ENCODE measurements around the gene SFSWAP. TPM values are rescaled to one million over a fixed set of nuclear protein-coding genes. Genes with fewer than 3 reads are reported as not detected.
"Not testable (repeated sequence)": the region's sequence is repeated elsewhere in the genome, so short reads cannot be mapped to it uniquely, and the experiment has no call there.

SFSWAP gene
- total RNA-seq, 1 donor from 2014 or later: 20.8 TPM

DNA sequence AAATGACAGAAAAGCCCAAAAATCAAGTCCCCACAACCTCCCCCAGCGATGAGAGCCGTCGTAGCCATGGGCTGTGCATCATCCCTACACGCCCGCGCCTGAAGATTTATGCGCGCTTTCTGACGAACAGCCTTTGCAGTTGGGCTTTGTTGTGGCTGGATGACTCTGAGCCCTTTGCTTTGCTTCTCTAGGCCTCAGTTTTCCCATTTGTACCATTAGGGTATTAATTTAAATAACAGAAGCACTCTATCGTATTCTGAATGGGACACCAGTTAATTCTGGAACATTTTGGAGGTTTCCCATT is 24.2 kb downstream of the SFSWAP start:
- no peak for DNase-seq (ENCODE audit: low read depth, low spot score)

- no peak for DNase-seq (ENCODE audit: low read depth, low spot score)
Measured at GRCh38 chr12:131735476-131736445, 24.9 kb downstream of the SFSWAP start.

DNA sequence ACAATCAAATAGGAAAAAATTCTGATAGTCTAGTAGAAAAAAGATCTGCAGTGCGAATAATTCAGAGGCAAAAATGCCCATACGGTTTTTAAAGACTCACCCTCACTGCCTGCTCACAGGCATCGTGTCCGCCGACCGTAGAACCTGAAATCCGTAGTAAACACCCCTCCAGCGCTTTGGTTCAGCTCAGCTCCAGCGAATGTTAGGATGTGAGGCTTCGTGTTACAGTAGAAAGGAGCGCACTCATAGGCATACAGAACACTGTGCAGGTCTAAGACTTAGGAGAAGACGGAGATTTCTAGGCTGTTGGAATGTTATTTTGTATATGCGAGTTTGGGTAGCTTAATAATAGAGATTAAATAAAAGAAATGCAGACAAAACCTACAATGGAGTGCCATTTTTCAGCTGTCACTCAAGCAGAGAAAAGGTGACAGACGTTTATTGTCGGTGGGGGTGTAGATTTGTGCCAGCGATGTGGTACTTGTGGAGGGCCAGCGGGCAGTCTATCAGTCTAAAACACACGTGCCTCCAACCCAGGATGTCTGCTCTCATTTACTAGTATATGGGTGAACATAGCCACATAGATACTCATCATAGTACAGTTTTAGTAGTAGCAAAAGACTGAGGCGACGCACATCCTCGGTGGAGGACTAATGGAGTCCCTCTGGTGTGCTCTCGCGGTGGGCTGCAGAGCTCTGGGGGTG is 25.7 kb downstream of the SFSWAP start:
- DNase-seq (ENCODE audit: low read depth, low spot score): no peak

DNA sequence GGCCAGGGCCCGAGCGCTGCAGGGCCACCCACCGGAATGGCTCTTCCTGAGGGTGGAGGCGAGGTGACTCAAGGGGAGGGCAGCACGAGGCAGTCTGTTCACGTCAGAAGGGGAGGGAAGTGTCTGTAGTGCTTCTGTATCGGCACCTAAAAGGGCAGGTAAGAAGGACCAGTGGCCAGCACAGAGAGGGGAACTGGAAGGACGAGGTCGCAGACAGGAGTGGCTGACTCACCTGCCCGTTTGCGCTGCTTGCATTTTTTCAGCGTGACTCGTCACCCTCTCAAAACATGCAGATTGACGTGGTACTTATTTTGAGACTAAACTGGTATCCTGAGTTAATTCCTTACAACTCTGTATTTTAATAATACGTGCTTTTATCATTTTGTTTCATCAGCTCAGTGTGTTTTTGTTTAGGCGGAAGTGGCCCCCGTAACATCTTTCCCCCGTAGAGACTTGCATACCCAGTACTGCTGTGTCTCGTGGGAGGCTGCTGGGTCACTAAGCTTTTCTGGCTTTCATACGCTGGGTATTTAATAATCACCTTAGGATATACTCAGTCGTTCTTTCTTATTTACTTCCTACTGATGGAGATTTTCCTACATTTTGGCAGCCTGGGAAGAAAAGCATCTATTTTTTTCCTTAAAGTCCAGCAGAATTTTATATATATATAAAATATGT is 26.4 kb downstream of the SFSWAP start:
- no peak for DNase-seq (ENCODE audit: low read depth, low spot score)

DNA sequence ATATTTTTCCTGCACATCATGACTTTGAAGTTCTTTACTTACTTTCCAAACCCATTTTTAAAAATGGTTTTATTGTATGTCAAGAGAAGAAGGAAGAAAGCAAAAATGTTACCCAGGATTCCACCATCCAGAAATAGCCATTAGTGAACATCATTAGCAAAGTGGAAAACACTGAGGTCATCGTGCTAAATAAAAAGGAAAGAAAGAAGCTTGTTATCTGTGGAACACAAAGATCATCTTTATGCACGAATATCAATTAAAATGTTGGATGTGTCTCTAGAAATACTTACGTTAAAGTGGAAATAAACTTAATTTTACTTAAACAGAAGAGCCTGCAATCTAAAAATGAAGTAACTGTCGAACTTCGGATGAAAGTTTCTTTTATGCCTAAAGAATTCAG is 27.3 kb downstream of the SFSWAP start:
- DNase-seq (ENCODE audit: low read depth, low spot score): no peak

GRCh38 chr12:131740626-131741025 is 29.7 kb downstream of the SFSWAP start:
- no peak for DNase-seq (ENCODE audit: low read depth, low spot score)

- not testable (repeated sequence) for DNase-seq (ENCODE audit: low read depth, low spot score)
Measured at GRCh38 chr12:131742761-131743160, 31.9 kb downstream of the SFSWAP start.

GRCh38 chr12:131743410-131743809 is 32.5 kb downstream of the SFSWAP start:
- not testable (repeated sequence) for DNase-seq (ENCODE audit: low read depth, low spot score)

GRCh38 chr12:131743880-131744279 is 33.0 kb downstream of the SFSWAP start:
- DNase-seq (ENCODE audit: low read depth, low spot score): not testable (repeated sequence)

GRCh38 chr12:131744675-131745074 is 33.8 kb downstream of the SFSWAP start:
- DNase-seq (ENCODE audit: low read depth, low spot score): not testable (repeated sequence)

DNA sequence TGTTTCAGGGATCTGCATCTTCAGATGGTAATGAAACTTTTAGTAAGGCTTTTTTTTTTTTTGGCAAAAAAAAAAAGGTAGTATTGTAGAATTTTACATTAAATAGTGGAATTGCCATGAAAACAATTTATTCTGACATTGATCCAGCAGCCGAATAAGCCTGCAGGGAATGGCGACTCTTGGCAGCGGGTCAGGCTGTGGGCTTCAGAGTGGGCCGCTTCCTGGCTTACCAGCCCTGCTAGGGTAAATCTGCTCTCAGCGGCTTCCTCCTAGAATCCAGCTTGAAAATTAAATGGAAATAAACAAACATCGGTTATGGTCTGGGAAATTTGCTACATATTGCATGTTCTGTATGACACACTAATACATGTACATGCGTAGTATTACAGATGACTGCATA is 34.8 kb downstream of the SFSWAP start:
- DNase-seq (ENCODE audit: low read depth, low spot score): no peak

- no peak for DNase-seq (ENCODE audit: low read depth, low spot score)
Measured at GRCh38 chr12:131747276-131748177, 36.6 kb downstream of the SFSWAP start.

DNA sequence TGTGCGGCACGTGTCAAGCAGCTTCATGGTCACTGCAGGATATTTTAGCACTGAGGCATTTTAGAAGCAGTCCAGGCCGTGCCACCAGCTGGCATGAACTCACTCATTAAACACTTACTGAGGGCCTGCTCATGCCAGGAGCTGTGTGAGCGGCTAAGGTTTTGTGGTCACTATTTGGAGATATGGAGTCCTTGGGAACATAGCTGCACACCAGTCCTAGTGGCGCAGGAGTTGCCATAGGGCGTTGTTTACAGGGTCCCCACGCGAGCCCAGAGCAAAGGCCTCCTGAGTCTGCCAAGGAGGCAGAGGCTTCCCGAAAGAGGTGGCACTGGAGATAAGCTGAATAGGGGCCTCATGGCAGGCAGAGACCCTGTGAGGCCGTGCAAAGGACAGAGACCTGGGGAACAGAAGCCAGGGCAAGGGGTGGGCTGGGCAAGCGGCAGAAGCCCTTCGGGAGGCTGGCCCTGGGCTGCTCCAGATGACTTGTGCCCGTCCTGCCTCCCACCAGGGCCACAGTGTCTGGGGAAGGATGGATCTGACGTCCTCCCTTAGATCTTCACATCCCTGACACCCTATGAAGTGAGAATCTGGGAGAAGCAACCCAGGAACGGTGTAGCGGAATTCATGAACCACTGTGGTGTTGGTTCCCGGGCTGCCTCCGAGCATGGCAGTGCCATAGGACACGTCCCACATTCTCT is 38.9 kb downstream of the SFSWAP start:
- DNase-seq (ENCODE audit: low read depth, low spot score): no peak

GRCh38 chr12:131751335-131751734 is 40.4 kb downstream of the SFSWAP start:
- DNase-seq (ENCODE audit: low read depth, low spot score): no peak

DNA sequence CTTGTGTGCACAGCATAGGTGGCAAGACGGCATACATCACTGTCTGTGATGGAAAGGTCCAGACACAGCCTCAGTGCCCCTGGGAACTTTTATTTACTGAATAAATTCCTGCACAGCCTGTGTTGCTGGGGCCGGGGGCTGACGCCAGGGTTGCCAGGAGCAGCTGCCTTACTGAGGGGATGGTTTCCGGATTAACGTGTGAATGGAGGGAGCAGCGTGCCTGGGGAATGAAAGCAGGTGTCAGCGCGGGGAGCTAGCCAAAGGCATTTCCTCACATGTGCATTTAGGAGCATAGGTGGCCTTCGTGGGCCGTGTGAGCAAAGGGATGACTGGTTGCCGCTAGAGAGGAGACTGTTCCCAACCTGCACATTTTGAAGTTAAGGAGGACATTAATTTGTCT is 41.6 kb downstream of the SFSWAP start:
- no peak for DNase-seq (ENCODE audit: low read depth, low spot score)

DNA sequence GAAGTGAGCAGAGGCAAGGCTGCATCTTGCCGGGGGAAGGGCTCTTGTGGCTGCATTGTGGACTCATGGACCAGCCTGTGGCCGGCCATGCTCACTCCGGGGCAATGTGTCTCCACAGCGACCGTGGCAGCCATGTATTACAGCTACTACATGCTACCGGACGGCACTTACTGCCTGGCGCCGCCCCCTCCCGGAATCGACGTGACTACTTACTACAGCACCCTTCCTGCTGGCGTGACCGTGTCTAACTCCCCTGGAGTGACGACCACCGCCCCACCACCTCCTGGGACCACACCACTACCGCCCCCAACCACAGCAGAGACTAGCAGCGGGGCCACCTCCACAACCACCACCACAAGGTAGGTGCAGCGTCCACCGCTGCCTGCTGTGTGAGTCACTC is 42.1 kb downstream of the SFSWAP start:
- no peak for DNase-seq (ENCODE audit: low read depth, low spot score)

GRCh38 chr12:131753757-131754156 is 42.9 kb downstream of the SFSWAP start:
- no peak for DNase-seq (ENCODE audit: low read depth, low spot score)

DNA sequence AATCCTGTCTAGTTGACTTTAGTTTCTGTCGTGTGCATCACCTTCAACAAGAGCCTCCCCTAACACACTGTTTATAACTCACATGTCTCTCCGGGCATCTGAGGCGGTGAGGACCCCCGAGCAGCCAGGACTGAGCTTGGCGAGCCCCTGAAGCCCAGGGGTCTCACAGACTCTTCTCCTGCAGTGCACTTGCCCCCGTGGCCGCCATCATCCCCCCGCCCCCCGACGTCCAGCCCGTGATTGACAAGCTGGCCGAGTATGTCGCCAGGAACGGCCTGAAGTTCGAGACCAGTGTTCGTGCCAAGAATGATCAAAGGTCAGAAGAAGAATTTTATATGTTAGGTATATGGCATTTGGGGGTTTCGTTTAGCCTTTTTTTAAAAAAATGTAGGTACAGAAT is 43.3 kb downstream of the SFSWAP start:
- DNase-seq (ENCODE audit: low read depth, low spot score): no peak

GRCh38 chr12:131755305-131756113 is 44.6 kb downstream of the SFSWAP start:
- DNase-seq (ENCODE audit: low read depth, low spot score): no peak

GRCh38 chr12:131756441-131756840 is 45.6 kb downstream of the SFSWAP start:
- no peak for DNase-seq (ENCODE audit: low read depth, low spot score)
